OCI-LY7 (cell line): ENCODE measurements around the gene CTTNBP2. TPM values are rescaled to one million over a fixed set of nuclear protein-coding genes. Genes with fewer than 3 reads are reported as not detected.

Experiments
- BruUV-seq: library from RNA; stranded (reverse); fragments of 400-500 nt; replicated peaks from 2 replicates; lab custom pipeline; 2021; lab: Mats Ljungman, UMichigan
- CTCF ChIA-PET: fragments of 300-600 bp; sonication (Branson Sonifier 250); formaldehyde crosslinking; loops from one replicate; lab custom pipeline; 2022; ENCODE audit warnings: antibody characterized with exemption; ENCODE audit not compliant: unreplicated experiment; lab: Charles Lee
- POLR2A ChIA-PET: fragments of 300-600 bp; sonication (Branson Sonifier 250); formaldehyde crosslinking; loops from one replicate; lab custom pipeline; 2022; ENCODE audit warnings: antibody characterized with exemption; lab: Charles Lee
- DNase-seq: peaks from one replicate; pipeline ENCODE4 v3.0.0-alpha.2; 2015; ENCODE audit warnings: low spot score
- H2AFZ ChIP-seq: fragments of 200-600 bp; sonication (generic), shearing (Covaris generic); 2 replicates; pipeline ENCODE4 v1.6.1; 2014; ENCODE audit warnings: mild to moderate bottlenecking, antibody characterized with exemption, low read length, moderate library complexity
- H3K27ac ChIP-seq: fragments of 200-600 bp; sonication (generic); 2 replicates; pipeline ENCODE4 v1.5.1; 2014; ENCODE audit warnings: mixed run types, low read depth, mild to moderate bottlenecking, moderate library complexity, low read length, inconsistent platforms; ENCODE audit not compliant: poor library complexity, severe bottlenecking
- H3K36me3 ChIP-seq: fragments of 200-600 bp; sonication (generic); 2 replicates; pipeline ENCODE4 v1.6.1; 2014; ENCODE audit warnings: mild to moderate bottlenecking, antibody characterized with exemption, low read length, moderate library complexity, mixed read lengths; ENCODE audit not compliant: insufficient read depth
- H3K4me1 ChIP-seq: fragments of 200-600 bp; sonication (generic); 2 replicates; pipeline ENCODE4 v1.5.1; 2014; ENCODE audit warnings: mild to moderate bottlenecking, low read length; ENCODE audit not compliant: insufficient read depth, poor library complexity, severe bottlenecking
- H3K4me2 ChIP-seq: fragments of 200-600 bp; sonication (generic); 2 replicates; pipeline ENCODE4 v1.6.1; 2014; ENCODE audit warnings: mild to moderate bottlenecking, low read length
- H3K4me3 ChIP-seq: fragments of 200-600 bp; sonication (generic); 2 replicates; pipeline ENCODE4 v1.5.1; 2014; ENCODE audit warnings: mild to moderate bottlenecking, low read depth, low read length; ENCODE audit not compliant: poor library complexity, severe bottlenecking
- H3K79me2 ChIP-seq: fragments of 200-600 bp; sonication (generic); 2 replicates; pipeline ENCODE4 v1.6.1; 2016; ENCODE audit warnings: low read depth, mild to moderate bottlenecking, low read length, moderate library complexity, mixed read lengths; ENCODE audit not compliant: insufficient read depth
- H3K9me2 ChIP-seq: fragments of 200-600 bp; sonication (generic); 2 replicates; pipeline ENCODE4 v1.6.1; 2016; ENCODE audit warnings: mild to moderate bottlenecking, low read length, mixed read lengths; ENCODE audit not compliant: insufficient read depth
- H3K9me3 ChIP-seq: fragments of 200-600 bp; sonication (generic); 2 replicates; pipeline ENCODE4 v1.6.1; 2014; ENCODE audit warnings: mild to moderate bottlenecking, mixed run types, low read length, mixed read lengths
- H4K20me1 ChIP-seq: fragments of 200-600 bp; sonication (generic); 2 replicates; pipeline ENCODE4 v1.6.1; 2014; ENCODE audit warnings: mild to moderate bottlenecking, antibody characterized with exemption, low read length, moderate library complexity, mixed read lengths; ENCODE audit not compliant: insufficient read depth
- EZH2phosphoT487 ChIP-seq: fragments of 200-600 bp; sonication (generic); IDR thresholded peaks from 2 replicates; pipeline ENCODE4 v1.6.1; 2018; ENCODE audit warnings: low read depth, borderline replicate concordance, mild to moderate bottlenecking, mixed run types, antibody characterized with exemption, low read length, moderate library complexity, mixed read lengths
- intact Hi-C: fragments of 100-400 bp; cut with micrococcal nuclease; formaldehyde crosslinking; loops from one replicate; pipeline ENCODE4 v1.10.0; 2022; ENCODE audit not compliant: unreplicated experiment
- total RNA-seq, 2 experiments: library from RNA; depleted of rRNA in 1 of 2; stranded (reverse); fragments of >200 nt in 1 of 2; shearing (Covaris generic) in 1 of 2; gene quantifications; 2 replicates each; pipeline ENCODE4 v1.2.3, GENCODE V29; 2014 to 2022
- TF ChIP-seq, protein P1 (sequence below): fragments of 200-600 bp; sonication (generic); conservative IDR thresholded peaks from 2 replicates; pipeline ENCODE4 v1.5.1; 2014; ENCODE audit warnings: mild to moderate bottlenecking, antibody characterized with exemption, low read length, moderate library complexity, mixed read lengths

Gene CTTNBP2
- total RNA-seq, 2 experiments from 2014 or later: not detected

DNA sequence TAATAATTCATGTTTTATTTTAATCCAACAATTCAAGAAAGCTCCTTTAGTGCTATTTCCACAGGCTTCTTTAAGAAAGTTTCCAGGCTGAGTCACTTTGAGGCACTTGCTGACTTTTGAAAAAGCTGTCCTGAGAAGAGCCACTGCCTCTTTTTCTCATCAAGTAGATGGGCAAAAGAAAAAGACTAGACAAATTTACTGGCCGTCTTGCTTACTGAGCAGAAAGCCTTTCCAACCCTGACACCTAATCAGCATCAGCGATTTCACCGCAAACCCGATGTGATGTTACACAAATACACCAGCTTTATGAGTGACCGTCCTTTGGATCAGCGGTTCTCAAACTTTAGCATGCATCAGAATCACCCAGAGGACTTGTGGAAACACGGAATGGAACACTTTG is 24.3 kb downstream of the CTTNBP2 start:
- H3K4me3 ChIP-seq: no peak overlapping the region
- intact Hi-C loops: no loop called here
- no peak overlapping the region for H2AFZ ChIP-seq
- H4K20me1 ChIP-seq: no peaks in the 10 kb centered on the region
- no peak overlapping the region for H3K27ac ChIP-seq
- H3K36me3 ChIP-seq: no peaks in the 10 kb centered on the region
- no TSS peak for BruUV-seq
- ChIA-PET CTCF (no interaction called here), POLR2A (interaction anchor here (0.6 kb wide), 1 partner anchor 352 kb away, joined by 4 read pairs; no protein-coding TSS in a partner anchor)
- H3K4me1 ChIP-seq: no peaks in the 10 kb centered on the region
- H3K9me2 ChIP-seq: no peaks in the 10 kb centered on the region
- no peak for DNase-seq
- H3K9me3 ChIP-seq: no peaks in the 10 kb centered on the region
- TF ChIP-seq, protein P1, sequence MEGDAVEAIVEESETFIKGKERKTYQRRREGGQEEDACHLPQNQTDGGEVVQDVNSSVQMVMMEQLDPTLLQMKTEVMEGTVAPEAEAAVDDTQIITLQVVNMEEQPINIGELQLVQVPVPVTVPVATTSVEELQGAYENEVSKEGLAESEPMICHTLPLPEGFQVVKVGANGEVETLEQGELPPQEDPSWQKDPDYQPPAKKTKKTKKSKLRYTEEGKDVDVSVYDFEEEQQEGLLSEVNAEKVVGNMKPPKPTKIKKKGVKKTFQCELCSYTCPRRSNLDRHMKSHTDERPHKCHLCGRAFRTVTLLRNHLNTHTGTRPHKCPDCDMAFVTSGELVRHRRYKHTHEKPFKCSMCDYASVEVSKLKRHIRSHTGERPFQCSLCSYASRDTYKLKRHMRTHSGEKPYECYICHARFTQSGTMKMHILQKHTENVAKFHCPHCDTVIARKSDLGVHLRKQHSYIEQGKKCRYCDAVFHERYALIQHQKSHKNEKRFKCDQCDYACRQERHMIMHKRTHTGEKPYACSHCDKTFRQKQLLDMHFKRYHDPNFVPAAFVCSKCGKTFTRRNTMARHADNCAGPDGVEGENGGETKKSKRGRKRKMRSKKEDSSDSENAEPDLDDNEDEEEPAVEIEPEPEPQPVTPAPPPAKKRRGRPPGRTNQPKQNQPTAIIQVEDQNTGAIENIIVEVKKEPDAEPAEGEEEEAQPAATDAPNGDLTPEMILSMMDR: no peak
- TF ChIP-seq EZH2phosphoT487: no peak
- no peaks in the 10 kb centered on the region for H3K79me2 ChIP-seq
- H3K4me2 ChIP-seq: no peak overlapping the region

DNA sequence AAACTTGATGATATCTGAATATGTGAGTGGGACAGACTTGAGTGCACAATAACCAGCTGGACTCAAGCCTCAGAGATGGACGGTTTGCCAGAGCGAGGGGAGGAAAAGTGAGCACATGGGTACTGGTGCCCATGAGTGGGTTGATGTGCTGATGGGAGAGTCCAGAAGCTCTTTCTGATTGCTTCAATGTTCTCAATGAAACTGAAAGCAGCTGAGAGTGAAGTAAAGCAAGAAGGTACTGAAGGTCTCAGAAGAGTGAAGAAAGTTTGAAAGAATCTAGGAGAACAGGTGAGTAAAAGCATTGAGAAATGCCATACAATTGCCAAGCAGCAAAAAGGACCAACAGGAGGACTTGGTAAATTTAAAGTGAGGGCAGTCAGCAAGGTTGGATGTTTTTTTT is 28.6 kb downstream of the CTTNBP2 start:
- H3K79me2 ChIP-seq: no peaks in the 10 kb centered on the region
- no peak overlapping the region for H3K4me3 ChIP-seq
- DNase-seq: no peak
- no peaks in the 10 kb centered on the region for H3K36me3 ChIP-seq
- no peaks in the 10 kb centered on the region for H4K20me1 ChIP-seq
- no peak overlapping the region for H2AFZ ChIP-seq
- H3K27ac ChIP-seq: no peak overlapping the region
- no TSS peak for BruUV-seq
- no peaks in the 10 kb centered on the region for H3K4me1 ChIP-seq
- ChIA-PET POLR2A (no interaction called here), CTCF (no interaction called here)
- intact Hi-C loops: no loop called here
- TF ChIP-seq, protein P1: no peak
- TF ChIP-seq EZH2phosphoT487: no peak
- no peak overlapping the region for H3K4me2 ChIP-seq
- no peaks in the 10 kb centered on the region for H3K9me2 ChIP-seq
- no peaks in the 10 kb centered on the region for H3K9me3 ChIP-seq

DNA sequence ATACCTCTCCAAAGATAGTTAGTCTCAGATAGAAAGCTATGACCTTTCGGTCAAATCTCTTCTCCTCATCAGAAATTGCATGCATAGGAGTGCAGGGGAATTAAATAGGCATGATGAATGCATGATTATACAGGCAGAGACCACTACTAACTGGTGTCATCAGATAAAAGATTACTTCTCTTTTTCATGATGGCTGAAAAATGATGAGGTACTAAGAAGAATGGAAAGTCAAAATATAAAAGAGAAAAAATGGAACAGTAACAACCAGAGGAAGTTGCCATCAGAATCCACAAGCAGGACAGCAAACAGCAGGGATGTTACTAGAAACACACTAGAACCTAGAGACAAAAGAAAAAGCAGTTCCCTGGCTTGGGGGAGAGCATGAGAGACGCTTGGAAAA is 31.6 kb downstream of the CTTNBP2 start:
- Histone ChIP-seq H3K9me2 (no peaks in the 10 kb centered on the region), H3K4me1 (no peaks in the 10 kb centered on the region), H3K27ac (no peak overlapping the region), H3K36me3 (no peaks in the 10 kb centered on the region), H3K79me2 (no peaks in the 10 kb centered on the region), H2AFZ (no peak overlapping the region), H3K9me3 (no peaks in the 10 kb centered on the region), H4K20me1 (no peaks in the 10 kb centered on the region), H3K4me2 (no peak overlapping the region), H3K4me3 (no peak overlapping the region)
- intact Hi-C loops: no loop called here
- ChIA-PET CTCF (no interaction called here), POLR2A (no interaction called here)
- TF ChIP-seq, protein P1: no peak
- no peak for TF ChIP-seq EZH2phosphoT487
- no peak for DNase-seq
- BruUV-seq: no TSS peak
